Hepatocyte (in vitro differentiated cells): ENCODE measurements around the gene TIMM22. TPM values are rescaled to one million over a fixed set of nuclear protein-coding genes. Genes with fewer than 3 reads are reported as not detected.
A peak's percentile ranks its signal among the peaks of the same experiment; 100 is the strongest.

Experiments
- DNase-seq: peaks from one replicate; pipeline ENCODE4 v3.0.0-alpha.2; 2016; ENCODE audit warnings: low spot score
- H2AFZ ChIP-seq: fragments of 200-600 bp; sonication (generic); 2 replicates; pipeline ENCODE4 v1.6.0; 2016; ENCODE audit warnings: antibody characterized with exemption, mild to moderate bottlenecking
- H3K27ac ChIP-seq: fragments of 200-600 bp; sonication (generic); 2 replicates; pipeline ENCODE4 v1.5.1; 2016; ENCODE audit warnings: mild to moderate bottlenecking
- H3K27me3 ChIP-seq: fragments of 200-600 bp; sonication (generic); 2 replicates; pipeline ENCODE4 v1.6.1; 2016
- H3K36me3 ChIP-seq: fragments of 200-600 bp; sonication (generic); replicated peaks from 2 replicates; pipeline ENCODE4 v1.5.1; 2016; ENCODE audit warnings: low read depth; ENCODE audit not compliant: insufficient read depth
- H3K4me1 ChIP-seq: fragments of 200-600 bp; sonication (generic); 2 replicates; pipeline ENCODE4 v1.5.1; 2016; ENCODE audit warnings: mild to moderate bottlenecking, moderate library complexity; ENCODE audit not compliant: insufficient read depth
- H3K4me2 ChIP-seq: fragments of 200-600 bp; sonication (generic); 2 replicates; pipeline ENCODE4 v1.6.0; 2016
- H3K4me3 ChIP-seq: fragments of 200-600 bp; sonication (generic); 2 replicates; pipeline ENCODE4 v1.5.1; 2016; ENCODE audit warnings: mild to moderate bottlenecking
- H3K79me2 ChIP-seq: fragments of 200-600 bp; sonication (generic); 2 replicates; pipeline ENCODE4 v1.6.0; 2017; ENCODE audit warnings: mild to moderate bottlenecking
- H3K9me2 ChIP-seq: fragments of 200-600 bp; sonication (generic); replicated peaks from 2 replicates; pipeline ENCODE4 v1.6.0; 2017; ENCODE audit warnings: mild to moderate bottlenecking; ENCODE audit not compliant: insufficient read depth
- H3K9me3 ChIP-seq: fragments of 200-600 bp; sonication (generic); 2 replicates; pipeline ENCODE4 v1.5.1; 2016; ENCODE audit warnings: low read depth, mild to moderate bottlenecking
- H4K20me1 ChIP-seq: fragments of 200-600 bp; sonication (generic); 2 replicates; pipeline ENCODE4 v1.6.0; 2016; ENCODE audit warnings: mild to moderate bottlenecking; ENCODE audit not compliant: insufficient read depth, poor library complexity, severe bottlenecking
- EZH2 ChIP-seq: fragments of 200-600 bp; sonication (generic); IDR thresholded peaks from 2 replicates; pipeline ENCODE4 v1.6.1; 2016; ENCODE audit warnings: antibody characterized with exemption, mild to moderate bottlenecking, borderline replicate concordance
- EZH2phosphoT487 ChIP-seq: fragments of 200-600 bp; sonication (generic); IDR thresholded peaks from one replicate; pipeline ENCODE4 v1.6.1; 2018; ENCODE audit warnings: antibody characterized with exemption, mild to moderate bottlenecking, low read depth, moderate library complexity; ENCODE audit not compliant: unreplicated experiment, severe bottlenecking
- WGBS: methylation state at CpG from one replicate; pipeline ENCODE4 v1.1.6; 2016; ENCODE audit warnings: low lambda C conversion rate; ENCODE audit errors: missing lambda C conversion rate; 5-methylcytosine and 5-hydroxymethylcytosine counted together
- polyA plus RNA-seq: library from polyadenylated mRNA; unstranded; fragments of >200 nt; fragmentation: Nextera tagmentation; extraction: Ambion mirVana; gene quantifications from 2 replicates; pipeline ENCODE4 v1.2.1, GENCODE V29; 2016
- total RNA-seq: library from RNA; depleted of rRNA; stranded (reverse); fragments of >200 nt; gene quantifications from 2 replicates; pipeline ENCODE4 v1.2.3, GENCODE V29; 2014
- TF ChIP-seq, protein P1 (sequence below): fragments of 200-600 bp; sonication (generic); IDR thresholded peaks from 2 replicates; pipeline ENCODE4 v1.5.1; 2016; ENCODE audit warnings: antibody characterized with exemption, mild to moderate bottlenecking; ENCODE audit not compliant: poor library complexity

TIMM22 gene
- total and polyA plus RNA-seq, 2 experiments from 2014 or later: 16.7 to 18.4 TPM

DNA sequence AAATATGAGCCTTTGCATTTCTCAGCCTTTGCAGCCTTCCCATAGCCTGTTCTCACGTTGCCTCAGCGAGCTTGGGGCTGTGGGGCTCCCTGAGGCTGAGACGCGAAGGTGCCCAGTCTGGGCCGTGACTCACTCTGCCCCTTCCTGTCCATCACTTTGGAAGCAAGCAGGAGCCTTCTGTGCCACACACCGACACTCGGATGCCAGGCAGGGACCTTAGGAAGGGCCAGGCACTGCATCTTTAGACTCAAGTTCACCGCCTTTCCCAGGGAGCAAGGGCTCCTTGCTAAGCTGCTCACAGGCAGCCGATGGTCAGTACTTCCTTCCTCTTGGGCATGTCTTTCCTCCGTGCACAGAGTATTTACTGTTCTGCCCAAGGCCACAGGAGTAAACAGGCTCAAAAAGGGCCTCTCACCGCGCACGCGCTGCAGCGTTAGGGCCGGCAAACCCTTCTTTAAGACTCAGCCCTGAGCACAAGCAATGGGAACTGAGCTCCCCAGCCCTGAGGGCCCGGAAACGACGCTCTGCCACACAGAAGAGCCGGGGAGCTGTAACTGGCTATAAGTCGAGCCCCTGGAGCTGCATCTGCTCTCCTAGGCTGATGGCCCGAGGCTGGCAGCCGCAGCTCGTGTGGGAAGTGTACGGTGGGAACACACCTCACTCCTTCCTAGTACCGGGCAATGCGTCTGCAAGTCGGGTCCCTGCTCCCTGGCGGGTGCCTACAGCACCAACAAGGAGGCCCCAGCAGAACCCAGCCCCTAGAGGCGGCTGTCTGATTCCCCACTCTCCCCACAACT, 7.2 kb downstream of the TIMM22 start:
- H3K79me2 ChIP-seq: peaks cover 8% of the 10 kb centered on the region
- H2AFZ ChIP-seq: no peak overlapping the region
- H3K9me3 ChIP-seq: no peaks in the 10 kb centered on the region
- TF ChIP-seq, protein P1, sequence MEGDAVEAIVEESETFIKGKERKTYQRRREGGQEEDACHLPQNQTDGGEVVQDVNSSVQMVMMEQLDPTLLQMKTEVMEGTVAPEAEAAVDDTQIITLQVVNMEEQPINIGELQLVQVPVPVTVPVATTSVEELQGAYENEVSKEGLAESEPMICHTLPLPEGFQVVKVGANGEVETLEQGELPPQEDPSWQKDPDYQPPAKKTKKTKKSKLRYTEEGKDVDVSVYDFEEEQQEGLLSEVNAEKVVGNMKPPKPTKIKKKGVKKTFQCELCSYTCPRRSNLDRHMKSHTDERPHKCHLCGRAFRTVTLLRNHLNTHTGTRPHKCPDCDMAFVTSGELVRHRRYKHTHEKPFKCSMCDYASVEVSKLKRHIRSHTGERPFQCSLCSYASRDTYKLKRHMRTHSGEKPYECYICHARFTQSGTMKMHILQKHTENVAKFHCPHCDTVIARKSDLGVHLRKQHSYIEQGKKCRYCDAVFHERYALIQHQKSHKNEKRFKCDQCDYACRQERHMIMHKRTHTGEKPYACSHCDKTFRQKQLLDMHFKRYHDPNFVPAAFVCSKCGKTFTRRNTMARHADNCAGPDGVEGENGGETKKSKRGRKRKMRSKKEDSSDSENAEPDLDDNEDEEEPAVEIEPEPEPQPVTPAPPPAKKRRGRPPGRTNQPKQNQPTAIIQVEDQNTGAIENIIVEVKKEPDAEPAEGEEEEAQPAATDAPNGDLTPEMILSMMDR: no peak
- no peak for TF ChIP-seq EZH2phosphoT487
- no peak for TF ChIP-seq EZH2
- H4K20me1 ChIP-seq: no peaks in the 10 kb centered on the region
- H3K4me1 ChIP-seq: peaks cover 55% of the 10 kb centered on the region
- no peak overlapping the region for H3K4me3 ChIP-seq
- H3K27me3 ChIP-seq: no peaks in the 10 kb centered on the region
- DNase-seq: no peak
- 81% methylated on average over 30 of the region's 30 CpGs for WGBS
- H3K27ac ChIP-seq: peak overlapping the region; percentile 89
- no peaks in the 10 kb centered on the region for H3K9me2 ChIP-seq
- H3K36me3 ChIP-seq: no peaks in the 10 kb centered on the region
- no peak overlapping the region for H3K4me2 ChIP-seq

DNA sequence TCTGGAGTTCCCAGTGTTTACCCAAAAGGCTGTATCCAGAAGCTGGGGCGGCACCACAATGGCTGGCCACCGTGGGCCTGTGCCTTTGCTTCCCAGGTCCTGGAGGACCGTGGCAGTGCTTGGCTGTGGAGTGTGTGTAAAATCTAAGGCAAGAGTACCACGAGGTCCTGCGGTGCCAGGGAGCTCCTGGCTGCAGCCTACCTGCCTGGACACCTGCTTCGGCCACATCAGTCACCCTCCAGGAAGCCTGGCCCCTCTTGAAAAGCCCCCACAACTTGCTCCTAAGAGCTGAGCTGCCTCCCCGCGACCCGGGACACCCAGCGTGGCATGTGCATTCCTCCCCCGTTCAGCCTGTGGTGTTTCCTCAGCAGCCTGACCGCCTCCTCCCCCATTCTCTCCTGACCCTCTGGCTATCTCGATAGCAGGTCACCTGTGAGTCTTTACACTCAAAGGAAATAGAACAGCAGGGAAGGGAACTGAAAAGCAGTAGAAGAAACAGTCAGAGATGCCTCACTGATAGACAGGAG, 7.9 kb downstream of the TIMM22 start:
- no peak for TF ChIP-seq EZH2
- TF ChIP-seq, protein P1: no peak
- TF ChIP-seq EZH2phosphoT487: no peak
- Histone ChIP-seq H3K27ac (peak overlapping the region; percentile 83), H3K27me3 (no peaks in the 10 kb centered on the region), H4K20me1 (no peaks in the 10 kb centered on the region), H2AFZ (no peak overlapping the region), H3K4me2 (no peak overlapping the region), H3K9me3 (no peaks in the 10 kb centered on the region), H3K9me2 (no peaks in the 10 kb centered on the region), H3K79me2 (peaks cover 2% of the 10 kb centered on the region), H3K4me1 (peaks cover 55% of the 10 kb centered on the region), H3K4me3 (no peak overlapping the region), H3K36me3 (no peaks in the 10 kb centered on the region)
- 85% methylated on average over 13 of the region's 13 CpGs for WGBS
- DNase-seq: no peak

DNA sequence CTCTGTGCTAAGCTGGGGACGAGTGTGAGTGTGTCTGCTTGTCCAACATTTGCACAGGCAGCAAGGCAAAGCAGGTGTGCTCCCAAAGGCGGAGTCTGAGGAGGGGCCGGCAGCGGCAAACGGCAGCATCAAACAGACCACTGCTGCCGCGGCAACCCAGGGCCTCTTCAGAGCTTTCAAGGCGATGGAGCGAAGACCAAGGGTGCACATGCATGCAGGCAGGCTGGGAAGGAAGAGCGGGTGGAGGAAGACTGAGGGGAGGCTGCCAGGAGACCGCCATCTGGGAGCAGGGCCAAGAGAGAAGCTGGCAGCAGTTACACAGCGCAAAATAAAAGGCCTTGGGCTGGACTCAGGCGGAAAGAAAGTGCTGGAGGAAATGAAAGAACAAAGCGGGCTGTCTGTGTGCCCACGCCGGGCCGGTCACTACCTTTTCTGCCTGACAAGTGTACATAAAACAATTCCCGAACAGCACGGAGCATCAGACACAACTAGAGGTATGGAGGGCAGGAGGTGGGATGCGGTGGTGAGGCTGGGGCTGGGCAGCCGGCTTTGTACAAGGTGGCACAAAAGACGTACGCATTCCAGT, 8.5 kb downstream of the TIMM22 start:
- Histone ChIP-seq H3K9me3 (no peaks in the 10 kb centered on the region), H3K4me3 (no peak overlapping the region), H3K79me2 (no peaks in the 10 kb centered on the region), H3K4me2 (peak overlapping the region; percentile 41), H2AFZ (no peak overlapping the region), H3K36me3 (no peaks in the 10 kb centered on the region), H3K4me1 (peaks cover 51% of the 10 kb centered on the region), H3K27me3 (no peaks in the 10 kb centered on the region), H3K9me2 (no peaks in the 10 kb centered on the region), H4K20me1 (no peaks in the 10 kb centered on the region), H3K27ac (peak overlapping the region; percentile 83)
- 70% methylated on average over 23 of the region's 23 CpGs for WGBS
- DNase-seq: peak; percentile 53
- TF ChIP-seq, protein P1: no peak
- no peak for TF ChIP-seq EZH2
- no peak for TF ChIP-seq EZH2phosphoT487
